Fibroblast of skin of left quadriceps (primary cell): ENCODE data around the gene CAPN3.

Experiments used
- DNase-seq, 2 experiments: peaks; one replicate each; pipeline ENCODE4 v3.0.0-alpha.2; 2013; ENCODE audit warnings: low read depth in 2 of 2

Gene CAPN3

DNA sequence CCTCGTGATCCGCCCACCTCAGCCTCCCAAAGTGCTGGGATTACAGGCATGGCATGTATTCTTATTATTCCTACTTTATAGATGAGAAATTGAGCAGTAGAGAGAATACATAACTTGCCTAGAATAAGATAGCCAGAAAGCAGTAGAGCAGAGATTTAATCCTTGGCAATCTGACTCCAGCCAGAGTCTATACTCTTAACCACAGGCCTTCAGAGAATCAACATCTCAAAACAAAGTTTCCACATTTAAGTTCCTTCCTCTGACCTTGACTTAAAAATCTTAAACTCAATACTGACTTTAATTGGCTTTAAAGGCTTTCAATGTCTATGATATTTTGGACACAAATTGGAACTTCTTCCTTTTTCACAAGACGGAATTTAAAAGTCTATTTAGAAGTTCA lies 94.5 kb downstream of the CAPN3 start:
- no peak for DNase-seq

DNA sequence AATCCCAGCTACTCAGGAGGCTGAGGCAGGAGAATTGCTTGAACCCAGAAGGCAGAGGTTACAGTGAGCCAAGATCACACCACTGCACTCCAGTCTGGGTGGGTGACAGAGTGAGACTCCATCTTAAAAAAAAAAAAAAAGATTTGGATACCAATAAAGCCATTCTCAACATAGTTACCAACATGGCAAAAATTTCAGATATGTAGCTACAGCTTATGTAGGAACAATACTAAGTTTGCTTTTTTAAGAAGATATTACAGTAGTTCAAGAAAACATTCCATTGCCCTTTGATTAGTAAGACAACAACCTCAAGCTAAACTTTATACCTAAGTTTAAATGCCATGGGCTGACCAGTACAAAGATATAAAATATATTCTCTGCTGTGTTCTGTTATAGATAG lies 97.2 kb downstream of the CAPN3 start:
- no peak for DNase-seq

DNA sequence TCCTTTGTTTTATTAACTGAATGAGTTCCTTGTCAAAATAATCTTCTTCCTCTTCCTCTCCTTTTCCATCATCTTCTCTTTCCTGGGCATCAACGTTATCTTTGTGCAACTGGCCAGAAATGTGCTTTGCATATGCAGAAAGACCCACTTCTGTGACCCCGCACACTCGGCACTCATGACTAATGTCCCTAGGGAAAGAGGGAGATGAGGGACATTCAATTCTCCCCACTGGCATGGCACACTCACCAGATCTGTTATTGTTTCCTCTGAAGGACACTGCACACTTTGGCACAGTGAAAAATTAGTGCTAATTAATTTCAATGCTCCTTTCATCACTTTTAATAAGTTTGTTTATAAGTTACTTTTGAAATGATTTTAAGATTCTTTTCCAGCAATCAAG lies 97.7 kb downstream of the CAPN3 start:
- DNase-seq = peak in 1 of 2 experiments; percentile 11

DNA sequence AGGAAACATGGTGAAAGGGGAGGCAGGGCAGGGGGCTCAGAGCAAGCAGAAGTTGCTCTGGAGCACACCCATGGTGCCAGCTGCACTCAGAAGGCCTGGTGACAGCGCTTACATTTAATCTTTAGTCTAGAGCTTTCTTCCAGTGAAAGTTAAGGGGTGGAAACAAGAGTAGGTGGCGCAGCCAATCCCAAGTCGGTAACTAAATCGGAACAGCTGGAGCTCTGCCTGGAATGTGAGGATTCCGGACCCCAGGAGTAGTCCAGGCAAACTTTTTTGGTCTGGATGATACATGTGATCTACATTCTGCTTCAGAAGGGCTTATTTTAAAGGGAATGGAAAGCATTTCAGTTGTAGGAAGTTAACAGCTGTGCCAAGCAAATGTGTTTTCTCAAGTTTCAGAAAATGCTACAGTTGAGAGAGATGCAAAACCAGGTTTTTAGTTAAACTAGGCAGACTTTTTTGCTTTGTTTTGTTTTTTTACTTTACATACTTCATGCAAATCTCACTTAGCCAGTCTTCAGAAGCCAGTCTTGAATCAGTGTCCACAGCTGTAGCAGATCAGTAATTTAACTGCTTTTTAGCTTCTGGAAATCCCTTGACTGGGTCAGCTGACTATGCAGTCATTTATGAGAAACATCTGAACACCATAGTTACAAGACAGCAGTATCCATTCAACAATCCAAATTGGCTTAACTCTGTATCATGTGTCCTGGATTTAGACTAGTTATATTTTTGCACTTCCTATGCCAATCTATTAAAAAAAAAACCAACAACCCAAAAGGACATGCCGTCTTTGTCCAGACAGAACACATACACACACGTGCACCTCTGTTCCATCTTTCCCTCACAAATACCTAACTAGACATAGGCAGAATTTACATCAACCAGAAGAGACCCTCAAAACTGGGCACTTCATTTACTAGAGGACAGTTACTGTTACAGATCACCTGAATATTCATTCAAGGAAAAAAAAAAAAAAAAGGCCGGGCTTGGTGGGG lies 98.4 kb downstream of the CAPN3 start:
- peak; percentile 88 to 91 for DNase-seq

DNA sequence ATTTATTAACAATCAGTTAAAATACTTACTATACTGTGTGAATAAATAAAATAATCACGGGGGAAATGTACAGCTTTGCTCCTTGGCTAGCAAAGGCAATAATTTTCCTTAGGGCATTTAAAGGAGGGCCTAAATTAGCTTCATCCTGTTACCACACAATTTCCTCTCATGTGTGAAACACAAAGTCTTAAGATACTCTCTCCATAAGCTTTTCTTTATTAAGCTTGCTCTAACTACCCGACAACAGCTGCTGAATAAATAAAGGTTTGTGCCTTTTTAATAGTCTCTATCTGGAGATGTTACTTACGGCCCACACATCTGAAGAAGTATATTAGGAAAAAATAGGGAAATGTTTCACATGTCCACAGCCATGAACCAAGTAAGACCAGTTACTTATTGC lies 102.0 kb downstream of the CAPN3 start:
- DNase-seq = no peak
